GM21447 (cell line): ENCODE results near the gene SLC18B1.
"Not testable (repeated sequence)": the region's sequence is repeated elsewhere in the genome, so short reads cannot be mapped to it uniquely, and the experiment has no call there.

Source experiments
- ATAC-seq: cut with Tn5 transposase; IDR thresholded peaks from one replicate; pipeline ENCODE4 v1.9.1; 2021; ENCODE audit not compliant: unreplicated experiment

The SLC18B1 gene

DNA sequence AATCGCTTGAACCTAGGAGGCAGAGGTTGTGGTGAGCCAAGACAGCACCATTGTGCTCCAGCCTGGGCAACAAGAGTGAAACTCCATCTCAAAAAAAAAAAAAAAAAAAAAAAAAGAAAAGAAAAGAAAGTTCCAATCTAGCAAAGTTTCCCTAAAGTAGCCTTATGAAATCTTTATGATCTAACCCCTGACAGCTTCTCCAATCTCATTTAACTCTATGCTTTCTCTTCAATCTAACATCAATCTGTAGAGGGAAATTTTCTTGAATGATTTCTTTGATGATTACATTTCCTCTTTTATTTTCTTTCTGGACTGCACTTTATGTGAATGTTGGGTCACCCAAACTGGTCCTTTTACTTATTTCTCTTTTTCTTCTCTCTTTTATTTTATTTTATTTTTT, 2.2 kb upstream of the SLC18B1 start:
- no peak for ATAC-seq

DNA sequence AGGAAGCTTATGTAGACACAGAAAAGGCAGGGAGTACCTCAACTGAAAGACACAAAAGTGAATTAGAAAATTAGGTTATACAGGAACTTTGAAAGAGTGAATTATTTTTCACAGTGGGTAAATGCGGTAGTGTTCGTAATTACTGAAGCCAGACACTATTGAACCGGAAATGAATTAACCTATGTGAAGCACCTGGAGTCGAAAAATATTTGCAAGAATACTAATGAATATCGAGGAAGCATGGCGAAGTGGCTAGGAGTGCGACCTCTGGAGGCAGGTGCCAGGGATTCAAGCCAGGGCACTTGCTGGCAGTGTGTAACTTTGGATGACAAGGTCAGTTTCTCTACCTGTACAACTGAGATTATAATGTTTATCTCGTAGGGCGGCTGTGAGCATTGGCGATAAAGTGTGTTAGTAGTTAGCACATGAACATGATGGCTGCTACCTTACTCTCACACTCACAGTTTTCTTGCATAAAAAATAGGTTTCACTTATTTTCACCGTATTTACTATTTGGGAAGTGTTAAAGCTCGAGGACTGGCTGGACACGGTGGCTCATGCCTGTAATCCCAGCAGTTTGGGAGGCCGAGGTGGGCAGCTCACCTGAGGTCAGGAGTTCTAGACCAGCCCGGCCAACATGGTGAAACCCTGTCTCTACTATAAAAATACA, 567 bp upstream of the SLC18B1 start:
- ATAC-seq = peak; percentile 90

GRCh38 chr6:132795461-132795860, 3.0 kb downstream of the SLC18B1 start:
- ATAC-seq = no peak

- ATAC-seq = no peak
Observed at GRCh38 chr6:132792510-132792909, 5.9 kb downstream of the SLC18B1 start.

DNA sequence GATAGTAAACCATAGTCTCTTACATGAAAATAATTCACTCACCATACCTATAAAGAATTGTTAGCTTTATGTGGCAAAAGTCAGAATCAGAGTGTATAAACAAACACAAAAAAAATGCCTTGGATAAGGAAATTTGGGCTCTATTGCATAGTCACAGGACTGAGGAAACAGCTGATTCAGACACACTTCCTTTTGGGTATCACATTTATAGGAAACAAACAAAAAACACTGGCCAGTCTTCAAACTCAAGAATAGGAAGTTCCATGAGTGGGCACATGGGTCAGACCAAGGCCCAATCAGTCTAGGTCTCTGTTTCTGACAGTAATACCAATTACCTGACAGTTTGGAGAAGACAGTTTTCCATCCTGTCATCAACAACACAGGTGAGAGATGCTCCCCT, 8.0 kb downstream of the SLC18B1 start:
- ATAC-seq = no peak

GRCh38 chr6:132789396-132789776, 9.1 kb downstream of the SLC18B1 start:
- no peak for ATAC-seq

DNA sequence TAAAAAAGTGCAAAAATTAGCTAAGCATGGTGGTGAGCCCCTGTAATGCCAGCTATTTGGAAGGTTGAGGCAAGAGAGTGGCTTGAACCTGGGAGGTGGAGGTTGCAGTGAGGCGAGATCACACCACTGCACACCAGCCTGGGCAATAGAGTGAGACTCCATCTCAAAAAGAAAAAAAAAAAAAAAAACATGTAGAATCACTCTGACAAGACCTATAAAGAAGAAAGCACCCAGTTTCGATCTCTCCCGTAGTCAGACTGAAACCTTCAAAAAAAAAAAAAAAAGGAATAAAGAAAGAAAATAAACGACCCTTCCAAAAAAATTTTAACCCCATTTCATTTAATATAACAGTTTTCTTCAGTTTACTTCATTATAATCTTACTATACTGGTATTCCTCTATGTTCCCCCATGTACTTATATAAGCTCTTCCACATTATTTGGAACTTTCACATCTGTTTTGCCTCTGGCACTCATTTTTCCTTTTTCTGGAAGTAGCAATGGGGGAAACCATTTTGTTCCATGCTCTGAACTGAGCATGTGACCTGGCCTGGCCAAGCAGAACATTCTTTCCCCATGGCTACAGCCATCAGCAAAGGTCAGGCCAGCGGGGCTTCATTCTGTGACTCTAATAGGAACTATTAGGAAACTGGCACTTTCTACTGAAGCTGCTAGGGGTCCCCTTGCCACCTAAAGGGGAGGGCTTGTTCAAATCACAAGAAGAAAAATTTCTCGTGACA, 9.6 kb downstream of the SLC18B1 start:
- peak; percentile 57 for ATAC-seq

DNA sequence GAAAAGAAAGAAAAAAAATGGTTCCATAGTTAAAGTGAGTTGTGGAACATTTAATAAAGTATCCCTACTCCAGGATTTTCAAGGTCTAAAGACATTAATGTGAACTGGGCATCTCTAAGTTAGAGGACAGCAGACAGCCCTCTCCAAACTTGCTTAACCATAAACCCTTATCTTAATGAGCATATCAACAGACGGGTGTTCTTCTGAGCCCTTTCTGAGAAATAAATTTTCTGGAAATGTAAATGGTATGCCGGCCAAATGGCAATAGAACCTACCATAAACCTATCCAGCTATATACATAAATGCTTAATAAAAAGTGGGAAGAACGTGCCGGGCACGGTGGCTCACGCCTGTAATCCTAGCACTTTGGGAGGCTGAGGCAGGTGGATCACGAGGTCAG, 12.5 kb downstream of the SLC18B1 start:
- no peak for ATAC-seq

- ATAC-seq = peak; percentile 55
Observed at GRCh38 chr6:132780770-132781371, 17.6 kb downstream of the SLC18B1 start.

DNA sequence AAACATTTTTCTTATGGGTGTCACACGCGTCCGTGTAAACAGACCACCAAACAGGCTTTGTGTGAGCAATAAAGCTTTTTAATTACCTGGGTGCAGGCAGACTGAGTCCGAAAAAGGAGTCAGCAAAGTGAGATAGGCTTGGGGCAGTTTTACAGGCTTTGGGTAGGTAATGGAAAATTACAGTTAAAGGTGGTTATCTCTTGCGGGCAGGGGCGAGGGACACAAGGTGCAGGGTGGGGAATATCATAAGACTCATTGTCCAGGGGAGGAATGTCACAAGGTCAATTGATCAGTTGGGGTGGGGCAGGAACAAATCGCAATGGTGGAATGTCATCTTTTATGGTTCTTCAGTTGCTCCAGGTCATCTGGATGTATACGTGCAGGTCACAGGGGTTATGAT, 20.6 kb downstream of the SLC18B1 start:
- ATAC-seq = not testable (repeated sequence)

DNA sequence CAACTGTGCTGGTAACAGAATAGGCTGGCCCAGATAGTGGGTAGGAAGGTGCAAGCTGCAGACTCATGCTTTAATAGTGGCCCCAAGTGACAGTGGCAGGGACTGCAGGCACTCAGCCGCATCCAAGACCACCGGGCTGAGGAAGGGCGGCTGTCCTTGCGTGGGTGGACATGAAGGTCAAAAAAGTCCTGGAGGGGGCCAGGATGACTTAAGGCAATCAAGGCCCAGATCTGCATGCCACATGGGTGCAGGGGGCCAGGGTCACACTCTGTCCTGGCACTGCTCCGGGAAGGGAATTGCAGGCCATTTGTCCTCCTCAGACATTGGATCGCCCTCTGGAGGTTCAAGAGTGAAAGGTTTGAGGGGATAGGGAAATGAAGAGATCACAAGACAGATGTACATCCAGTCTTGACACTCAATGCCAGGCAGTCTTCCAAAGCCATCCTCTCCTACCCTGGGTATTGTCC, 30.4 kb downstream of the SLC18B1 start:
- peak; percentile 89 for ATAC-seq

- ATAC-seq = no peak
Observed at GRCh38 chr6:132765560-132765959, 32.9 kb downstream of the SLC18B1 start.

- no peak for ATAC-seq
Observed at GRCh38 chr6:132764370-132764769, 34.1 kb downstream of the SLC18B1 start.

- peak; percentile 92 for ATAC-seq
Observed at GRCh38 chr6:132763269-132763668, 35.2 kb downstream of the SLC18B1 start.

DNA sequence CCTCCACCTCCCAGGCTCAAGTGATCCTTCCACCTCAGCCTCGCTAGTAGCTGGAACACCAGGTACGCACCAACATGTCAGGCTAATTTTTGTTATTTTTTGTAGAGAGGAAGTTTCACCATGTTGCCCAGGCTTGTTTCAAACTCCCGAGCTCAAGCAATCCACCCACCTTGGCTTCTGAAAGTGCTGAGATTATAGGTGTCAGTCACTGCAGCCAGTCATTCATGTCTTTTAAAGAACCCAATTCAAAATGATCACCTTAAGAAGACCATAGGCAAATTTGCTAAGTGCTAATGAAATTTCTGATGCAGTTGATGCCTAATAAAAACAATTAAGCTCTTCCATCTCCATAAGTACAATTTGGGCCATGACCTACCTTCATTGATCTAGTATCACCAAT, 38.2 kb downstream of the SLC18B1 start:
- ATAC-seq = no peak

GRCh38 chr6:132758689-132759088, 39.7 kb downstream of the SLC18B1 start:
- ATAC-seq = no peak

GRCh38 chr6:132752255-132752654, 46.2 kb downstream of the SLC18B1 start:
- ATAC-seq = no peak

GRCh38 chr6:132751828-132752227, 46.6 kb downstream of the SLC18B1 start:
- no peak for ATAC-seq

GRCh38 chr6:132751306-132751705, 47.1 kb downstream of the SLC18B1 start:
- ATAC-seq = peak; percentile 58

- peak; percentile 86 for ATAC-seq
Observed at GRCh38 chr6:132750455-132751248, 47.8 kb downstream of the SLC18B1 start.

DNA sequence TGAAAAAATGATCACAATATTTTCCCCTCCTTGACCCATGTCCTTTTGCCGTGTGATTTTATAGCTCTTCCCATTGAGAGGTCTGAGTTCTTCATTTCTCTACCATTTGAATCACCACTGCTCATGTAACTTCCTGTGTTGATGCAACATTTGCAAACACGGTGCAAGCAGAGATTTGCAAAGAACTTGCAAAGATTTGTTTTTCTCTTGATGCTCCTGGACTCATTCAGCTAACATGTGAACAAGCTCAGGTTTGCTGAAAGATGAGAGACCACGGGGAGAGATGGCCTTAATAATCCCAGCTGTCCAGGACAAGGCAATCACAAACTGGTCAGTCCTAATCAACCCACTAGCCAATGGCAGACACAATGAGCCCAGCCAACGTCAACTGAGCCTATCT, 49.3 kb downstream of the SLC18B1 start:
- no peak for ATAC-seq
